ENCODE measurements around the gene SORCS2.

SORCS2 gene

GRCh38 chr4:7773401-7774180 lies 581.3 kb downstream of the SORCS2 start:
- ATAC-seq (ENCODE audit: insufficient read depth, low read depth): no peak
- Histone ChIP-seq H3K9ac (ENCODE audit: low read depth, low read length) (no peak overlapping the region), H4K20me1 (ENCODE audit: insufficient read depth, low read length) (no peaks in the 10 kb centered on the region; the same call in 1 of the 2 replicates), H3K27me3 (ENCODE audit: insufficient read depth, low read length, poor library complexity) (peaks cover 16% of the 10 kb centered on the region), H3K79me2 (ENCODE audit: insufficient read depth, low read length) (no peaks in the 10 kb centered on the region), H3K36me3 (ENCODE audit: insufficient read depth, low read length) (no peaks in the 10 kb centered on the region), H3K9me3 (ENCODE audit: insufficient read depth, low read length, severe bottlenecking) (no peaks in the 10 kb centered on the region), H3K4me1 (ENCODE audit: insufficient read depth, low read length) (peaks cover 3% of the 10 kb centered on the region; the same call in 1 of the 2 replicates), H3K4me2 (ENCODE audit: insufficient read depth, low read length) (no peak overlapping the region), H3K27ac (ENCODE audit: low read length) (no peak overlapping the region), H2AFZ (ENCODE audit: low read depth, low read length) (no peak overlapping the region), H3K4me3 (ENCODE audit: low read depth in 1 of 2, low read length in 2 of 2) (no peak overlapping the region)
- no peak for DNase-seq
- TF ChIP-seq EZH2 (IDR thresholded peaks at IDR 0.05; ENCODE audit: borderline replicate concordance, low read depth, low read length, severe bottlenecking) (no peak), CTCF (IDR thresholded peaks at IDR 0.05; ENCODE audit: borderline replicate concordance, extremely low read depth, low read length, poor library complexity, severe bottlenecking) (no peak)

GRCh38 chr4:7774301-7775294 lies 582.3 kb downstream of the SORCS2 start:
- no peaks in the 10 kb centered on the region for H3K36me3 ChIP-seq (ENCODE audit: insufficient read depth, low read length)

GRCh38 chr4:7775396-7775795 lies 583.1 kb downstream of the SORCS2 start:
- Histone ChIP-seq H3K9ac (ENCODE audit: low read depth, low read length) (no peak overlapping the region), H3K4me3 (ENCODE audit: low read depth in 1 of 2, low read length in 2 of 2) (no peak overlapping the region), H3K4me1 (ENCODE audit: insufficient read depth, low read length) (peaks cover 7% of the 10 kb centered on the region; the same call in 1 of the 2 replicates), H4K20me1 (ENCODE audit: insufficient read depth, low read length) (no peaks in the 10 kb centered on the region; the same call in 1 of the 2 replicates), H2AFZ (ENCODE audit: low read depth, low read length) (no peak overlapping the region), H3K27me3 (ENCODE audit: insufficient read depth, low read length, poor library complexity) (peaks cover 13% of the 10 kb centered on the region), H3K27ac (ENCODE audit: low read length) (no peak overlapping the region), H3K79me2 (ENCODE audit: insufficient read depth, low read length) (no peaks in the 10 kb centered on the region), H3K9me3 (ENCODE audit: insufficient read depth, low read length, severe bottlenecking) (no peaks in the 10 kb centered on the region), H3K36me3 (ENCODE audit: insufficient read depth, low read length) (no peaks in the 10 kb centered on the region), H3K4me2 (ENCODE audit: insufficient read depth, low read length) (no peak overlapping the region)
- ATAC-seq (ENCODE audit: insufficient read depth, low read depth): no peak
- TF ChIP-seq CTCF (IDR thresholded peaks at IDR 0.05; ENCODE audit: borderline replicate concordance, extremely low read depth, low read length, poor library complexity, severe bottlenecking) (no peak), EZH2 (IDR thresholded peaks at IDR 0.05; ENCODE audit: borderline replicate concordance, low read depth, low read length, severe bottlenecking) (no peak)
- no peak for DNase-seq

More at GRCh38 chr4:7774301-7775294, 582.3 kb downstream of the SORCS2 start:
- Histone ChIP-seq H3K4me3 (ENCODE audit: low read depth in 1 of 2, low read length in 2 of 2) (no peak overlapping the region), H3K4me1 (ENCODE audit: insufficient read depth, low read length) (peaks cover 7% of the 10 kb centered on the region; the same call in 1 of the 2 replicates), H3K9me3 (ENCODE audit: insufficient read depth, low read length, severe bottlenecking) (no peaks in the 10 kb centered on the region), H4K20me1 (ENCODE audit: insufficient read depth, low read length) (no peaks in the 10 kb centered on the region; the same call in 1 of the 2 replicates), H3K9ac (ENCODE audit: low read depth, low read length) (no peak overlapping the region), H3K4me2 (ENCODE audit: insufficient read depth, low read length) (no peak overlapping the region), H3K27me3 (ENCODE audit: insufficient read depth, low read length, poor library complexity) (peaks cover 13% of the 10 kb centered on the region), H3K27ac (ENCODE audit: low read length) (no peak overlapping the region), H2AFZ (ENCODE audit: low read depth, low read length) (no peak overlapping the region), H3K79me2 (ENCODE audit: insufficient read depth, low read length) (no peaks in the 10 kb centered on the region)
- TF ChIP-seq CTCF (IDR thresholded peaks at IDR 0.05; ENCODE audit: borderline replicate concordance, extremely low read depth, low read length, poor library complexity, severe bottlenecking): no peak
- no peak for TF ChIP-seq EZH2 (IDR thresholded peaks at IDR 0.05; ENCODE audit: borderline replicate concordance, low read depth, low read length, severe bottlenecking)
- DNase-seq (no peak), ATAC-seq (ENCODE audit: insufficient read depth, low read depth) (no peak)
